ENCODE results near the gene DHX30. TPM values are rescaled to one million over a fixed set of nuclear protein-coding genes. Genes with fewer than 3 reads are reported as not detected.

Gene DHX30
- total and polyA plus RNA-seq, 9 of the 15 experiments (the other 6 are each of a cell fraction or from before 2014, with no cell fraction given) = 12.3 to 158 (median 79.0) TPM

DNA sequence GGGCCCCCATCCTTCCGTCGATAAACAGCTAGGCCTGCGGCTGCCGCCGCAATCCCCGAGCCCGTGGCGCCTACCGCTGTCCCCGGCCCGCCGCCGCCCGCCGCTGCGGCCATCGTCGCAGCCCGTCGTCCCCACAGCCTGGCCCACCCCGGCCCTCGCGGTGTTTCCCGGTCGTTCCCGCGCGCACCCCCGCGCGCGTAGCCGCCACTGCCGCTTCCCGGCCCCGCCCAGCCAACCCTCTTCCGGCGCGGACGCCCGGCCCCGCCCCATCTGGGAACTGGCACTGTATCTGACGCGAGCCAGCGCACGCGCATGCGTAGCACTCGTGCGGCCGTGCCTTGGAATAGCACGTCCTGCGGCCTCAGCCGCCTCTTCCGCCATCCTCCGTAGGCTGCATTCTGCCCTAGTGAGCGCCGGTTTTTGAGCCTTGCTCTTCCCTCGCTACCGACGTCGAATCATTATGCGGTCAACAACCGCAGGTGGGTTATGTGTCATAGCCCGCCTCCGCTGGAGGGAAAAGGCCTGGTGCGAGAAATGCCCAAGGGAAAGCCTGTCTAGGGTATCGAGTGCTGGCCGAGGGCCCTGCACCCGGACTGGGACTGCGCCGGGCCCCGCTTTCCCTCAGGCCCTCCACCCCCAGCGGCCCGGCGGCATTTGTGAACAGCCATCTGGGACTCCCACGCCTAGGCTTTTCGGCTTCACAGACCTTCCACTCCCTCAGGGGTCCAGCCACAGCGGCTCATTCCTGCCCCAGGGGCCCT is 21.1 kb upstream of the DHX30 start, which contains the start of gene SMARCC1 (continued):
- TF ChIP-seq, protein P1, sequence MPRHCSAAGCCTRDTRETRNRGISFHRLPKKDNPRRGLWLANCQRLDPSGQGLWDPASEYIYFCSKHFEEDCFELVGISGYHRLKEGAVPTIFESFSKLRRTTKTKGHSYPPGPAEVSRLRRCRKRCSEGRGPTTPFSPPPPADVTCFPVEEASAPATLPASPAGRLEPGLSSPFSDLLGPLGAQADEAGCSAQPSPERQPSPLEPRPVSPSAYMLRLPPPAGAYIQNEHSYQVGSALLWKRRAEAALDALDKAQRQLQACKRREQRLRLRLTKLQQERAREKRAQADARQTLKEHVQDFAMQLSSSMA (CRISPR knock-in tag; IDR thresholded peaks at IDR 0.05) = 0 out of 2 replicates have a peak, but pooled peaks have one; percentile 68
- TF ChIP-seq U2AF1 (optimal IDR thresholded peaks at IDR 0.05; ENCODE audit: low read depth, low read length) = peak; percentile 80
- TF ChIP-seq BRD4 (IDR thresholded peaks at IDR 0.05) = peak; percentile 52; the same call in 1 of the 2 replicates
- no peak for TF ChIP-seq TSC22D4 (tag; IDR thresholded peaks at IDR 0.05)
- no peak for TF ChIP-seq PTTG1 (tag; IDR thresholded peaks at IDR 0.05; ENCODE audit: low read depth)
- no peak for TF ChIP-seq NUFIP1 (IDR thresholded peaks at IDR 0.05; ENCODE audit: partially characterized antibody)
- peak; percentile 62; the same call in 1 of the 2 replicates for TF ChIP-seq ESRRA (IDR thresholded peaks at IDR 0.05; ENCODE audit: borderline replicate concordance, low read depth)
- peak; percentile 43; the same call in 1 of the 2 replicates for TF ChIP-seq ZBTB7A (IDR thresholded peaks at IDR 0.05; ENCODE audit: borderline replicate concordance, control insufficient read depth, low read depth, low read length)
- no peak for TF ChIP-seq TFAM (CRISPR knock-in tag; conservative IDR thresholded peaks at IDR 0.05)
- 0 out of 2 replicates have a peak, but pooled peaks have one; percentile 71 for TF ChIP-seq ZFPM2 (CRISPR knock-in tag; IDR thresholded peaks at IDR 0.05)
- TF ChIP-seq RNF2 (IDR thresholded peaks at IDR 0.05) = peak; percentile 66; the same call in 1 of the 2 replicates
- TF ChIP-seq HDAC6 (IDR thresholded peaks at IDR 0.05; ENCODE audit: low read depth, low read length) = no peak
- peak; percentile 95 for TF ChIP-seq PHF8 (IDR thresholded peaks at IDR 0.05; ENCODE audit: borderline replicate concordance, low read length)
- no peak for TF ChIP-seq ZSCAN29 (IDR thresholded peaks at IDR 0.05)
- no peak for TF ChIP-seq ZC3H11A (IDR thresholded peaks at IDR 0.05; ENCODE audit: low read depth, low read length)
- TF ChIP-seq HMG20B (CRISPR knock-in tag; IDR thresholded peaks at IDR 0.05) = no peak
- TF ChIP-seq CBX2 (IDR thresholded peaks at IDR 0.05; ENCODE audit: insufficient read depth, low read length, poor library complexity, severe bottlenecking) = no peak
- TF ChIP-seq BACH1 (tag; IDR thresholded peaks at IDR 0.05) = no peak
- no peak for TF ChIP-seq ZNF212 (CRISPR knock-in tag; IDR thresholded peaks at IDR 0.05)
- no peak for TF ChIP-seq BRF1 (IDR thresholded peaks at IDR 0.05; ENCODE audit: borderline replicate concordance, extremely low read depth, insufficient read length)
- peak; percentile 69 for TF ChIP-seq ETV1 (tag; conservative IDR thresholded peaks at IDR 0.05; ENCODE audit: low read depth)
- TF ChIP-seq, protein P2, sequence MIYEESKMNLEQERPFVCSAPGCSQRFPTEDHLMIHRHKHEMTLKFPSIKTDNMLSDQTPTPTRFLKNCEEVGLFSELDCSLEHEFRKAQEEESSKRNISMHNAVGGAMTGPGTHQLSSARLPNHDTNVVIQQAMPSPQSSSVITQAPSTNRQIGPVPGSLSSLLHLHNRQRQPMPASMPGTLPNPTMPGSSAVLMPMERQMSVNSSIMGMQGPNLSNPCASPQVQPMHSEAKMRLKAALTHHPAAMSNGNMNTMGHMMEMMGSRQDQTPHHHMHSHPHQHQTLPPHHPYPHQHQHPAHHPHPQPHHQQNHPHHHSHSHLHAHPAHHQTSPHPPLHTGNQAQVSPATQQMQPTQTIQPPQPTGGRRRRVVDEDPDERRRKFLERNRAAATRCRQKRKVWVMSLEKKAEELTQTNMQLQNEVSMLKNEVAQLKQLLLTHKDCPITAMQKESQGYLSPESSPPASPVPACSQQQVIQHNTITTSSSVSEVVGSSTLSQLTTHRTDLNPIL (CRISPR knock-in tag; IDR thresholded peaks at IDR 0.05) = no peak
- no peak for TF ChIP-seq RNF219 (CRISPR knock-in tag; IDR thresholded peaks at IDR 0.05)
- no peak for TF ChIP-seq HDAC3 (IDR thresholded peaks at IDR 0.05; ENCODE audit: borderline replicate concordance, partially characterized antibody)
- TF ChIP-seq ILK (tag; IDR thresholded peaks at IDR 0.05; ENCODE audit: borderline replicate concordance, low read depth) = no peak
